GM23338 (cell line): ENCODE results near the gene LPA. TPM values are rescaled to one million over a fixed set of nuclear protein-coding genes. Genes with fewer than 3 reads are reported as not detected.

ENCODE experiments used
- ATAC-seq: fragments of 200-7000 bp; cut with Tn5 transposase; 3 replicates; pipeline ENCODE4 v1.9.1; 2020
- DNase-seq: peaks from one replicate; pipeline ENCODE4 v3.0.0-alpha.2; 2015; ENCODE audit warnings: low spot score
- H2AFZ ChIP-seq: fragments of 200-600 bp; sonication (generic); 2 replicates; pipeline ENCODE4 v1.8.0; 2016; ENCODE audit warnings: antibody characterized with exemption, mild to moderate bottlenecking, moderate library complexity
- H3F3A ChIP-seq: fragments of 200-600 bp; sonication (generic); replicated peaks from 2 replicates; pipeline ENCODE4 v1.8.0; 2017; ENCODE audit warnings: antibody characterized with exemption, mixed run types, low read depth
- H3K27ac ChIP-seq: fragments of 200-600 bp; sonication (generic); 2 replicates; pipeline ENCODE4 v1.6.1; 2016; ENCODE audit warnings: low read depth
- H3K27me3 ChIP-seq: fragments of 200-600 bp; sonication (generic); 2 replicates; pipeline ENCODE4 v1.8.0; 2016; ENCODE audit warnings: mild to moderate bottlenecking, mixed run types, moderate library complexity; ENCODE audit not compliant: insufficient read depth
- H3K36me3 ChIP-seq: fragments of 200-600 bp; sonication (generic); 2 replicates; pipeline ENCODE4 v1.8.0; 2016; ENCODE audit warnings: mild to moderate bottlenecking; ENCODE audit not compliant: insufficient read depth
- H3K4me1 ChIP-seq: fragments of 200-600 bp; sonication (generic); 2 replicates; pipeline ENCODE4 v1.8.0; 2016; ENCODE audit warnings: mild to moderate bottlenecking, moderate library complexity; ENCODE audit not compliant: insufficient read depth
- H3K4me2 ChIP-seq: fragments of 200-600 bp; sonication (generic); 2 replicates; pipeline ENCODE4 v1.7.1; 2017; ENCODE audit warnings: mixed run types
- H3K4me3 ChIP-seq: fragments of 200-600 bp; sonication (generic); 2 replicates; pipeline ENCODE4 v1.6.1; 2016; ENCODE audit warnings: mixed run types
- H3K79me2 ChIP-seq: fragments of 200-600 bp; sonication (generic); replicated peaks from 2 replicates; pipeline ENCODE4 v1.8.0; 2017; ENCODE audit warnings: mild to moderate bottlenecking; ENCODE audit not compliant: insufficient read depth
- H3K9me2 ChIP-seq: fragments of 200-600 bp; sonication (generic); 2 replicates; pipeline ENCODE4 v1.8.0; 2017; ENCODE audit not compliant: insufficient read depth
- H4K20me1 ChIP-seq: fragments of 200-600 bp; sonication (generic); replicated peaks from 2 replicates; pipeline ENCODE4 v1.8.0; 2017; ENCODE audit warnings: mild to moderate bottlenecking; ENCODE audit not compliant: insufficient read depth
- H3K27ac Mint-ChIP-seq: 2 replicates; pipeline ENCODE4 v1.8.0; 2020; ENCODE audit warnings: inconsistent platforms, mild to moderate bottlenecking, moderate library complexity, mixed read lengths
- H3K27me3 Mint-ChIP-seq: 3 replicates; pipeline ENCODE4 v1.8.0; 2022; ENCODE audit warnings: low read depth, mild to moderate bottlenecking, moderate library complexity, mixed read lengths, inconsistent platforms; ENCODE audit not compliant: insufficient read depth, poor library complexity
- H3K36me3 Mint-ChIP-seq: 3 replicates; pipeline ENCODE4 v1.8.0; 2021; ENCODE audit warnings: low read depth, mild to moderate bottlenecking, inconsistent platforms, moderate library complexity, mixed read lengths
- H3K4me1 Mint-ChIP-seq: 3 replicates; pipeline ENCODE4 v1.8.0; 2020; ENCODE audit warnings: mild to moderate bottlenecking, inconsistent platforms, mixed read lengths
- H3K4me3 Mint-ChIP-seq: 3 replicates; pipeline ENCODE4 v1.8.0; 2021; ENCODE audit warnings: moderate library complexity, mild to moderate bottlenecking, inconsistent platforms, mixed read lengths
- H3K9me3 Mint-ChIP-seq: 3 replicates; pipeline ENCODE4 v1.8.0; 2020; ENCODE audit warnings: moderate library complexity, mild to moderate bottlenecking, inconsistent platforms, mixed read lengths
- CREB1 ChIP-seq: fragments of 250-450 bp; sonication (Bioruptor Pico); IDR thresholded peaks from 2 replicates; pipeline ENCODE4 v1.5.0; 2020; ENCODE audit warnings: low read depth, mild to moderate bottlenecking, moderate library complexity
- ETS1 ChIP-seq: IDR thresholded peaks from 2 replicates; pipeline ENCODE4 v1.6.1; 2016; ENCODE audit warnings: antibody characterized with exemption
- EZH2 ChIP-seq: fragments of 200-600 bp; sonication (generic); IDR thresholded peaks from one replicate; pipeline ENCODE4 v1.8.0; 2017; ENCODE audit warnings: antibody characterized with exemption, mild to moderate bottlenecking, low read depth; ENCODE audit not compliant: unreplicated experiment
- EZH2phosphoT487 ChIP-seq: fragments of 200-600 bp; sonication (generic); IDR thresholded peaks from one replicate; pipeline ENCODE4 v1.8.1; 2018; ENCODE audit warnings: antibody characterized with exemption; ENCODE audit not compliant: unreplicated experiment
- JUNB ChIP-seq: IDR thresholded peaks from one replicate; pipeline ENCODE4 v1.6.1; 2016; ENCODE audit warnings: antibody characterized with exemption; ENCODE audit not compliant: unreplicated experiment
- NANOG ChIP-seq: IDR thresholded peaks from 2 replicates; pipeline ENCODE4 v1.6.1; 2016; ENCODE audit warnings: antibody characterized with exemption, borderline replicate concordance
- POLR2AphosphoS5 ChIP-seq: IDR thresholded peaks from 2 replicates; pipeline ENCODE4 v1.6.1; 2016; ENCODE audit warnings: antibody characterized with exemption, low read depth
- REST ChIP-seq: IDR thresholded peaks from one replicate; pipeline ENCODE4 v1.6.1; 2018; ENCODE audit warnings: antibody characterized with exemption; ENCODE audit not compliant: unreplicated experiment
- STAT1 ChIP-seq: IDR thresholded peaks from one replicate; pipeline ENCODE4 v1.6.1; 2016; ENCODE audit warnings: antibody characterized with exemption; ENCODE audit not compliant: unreplicated experiment
- ZNF114 ChIP-seq: fragments of 250-450 bp; sonication (Bioruptor Pico); IDR thresholded peaks from 2 replicates; pipeline ENCODE4 v1.5.0; 2020; ENCODE audit warnings: mild to moderate bottlenecking, moderate library complexity
- ZNF331 ChIP-seq: fragments of 250-450 bp; sonication (Bioruptor Pico); IDR thresholded peaks from 2 replicates; pipeline ENCODE4 v1.5.0; 2020; ENCODE audit warnings: low read depth, mild to moderate bottlenecking, moderate library complexity
- polyA plus RNA-seq: library from polyadenylated mRNA; unstranded; fragments of >200 nt; fragmentation: Nextera tagmentation; extraction: Ambion mirVana; gene quantifications from 2 replicates; pipeline ENCODE4 v1.2.1, GENCODE V29; 2016
- total RNA-seq: library from RNA; depleted of rRNA; stranded (reverse); fragments of >200 nt; shearing (Covaris generic); gene quantifications from 2 replicates; pipeline ENCODE4 v1.2.3, GENCODE V29; 2014
- TF ChIP-seq, protein P1 (sequence below), 2 experiments: fragments of 200-600 bp in 1 of 2; sonication (generic) in 1 of 2; conservative IDR thresholded peaks; 2 replicates each; pipeline versions ENCODE4 v1.5.1 to v1.6.1; 2016 to 2017; ENCODE audit warnings: antibody characterized with exemption in 2 of 2, low read depth in 2 of 2, mild to moderate bottlenecking in 2 of 2, moderate library complexity in 1 of 2
- TF ChIP-seq, protein P2 (sequence below): fragments of 250-450 bp; sonication (Bioruptor Pico); IDR thresholded peaks from 2 replicates; pipeline ENCODE4 v1.5.0; 2020; ENCODE audit warnings: mild to moderate bottlenecking, moderate library complexity

The LPA gene
- total and polyA plus RNA-seq, 2 experiments from 2014 or later, result 0.17 TPM; not detected in 1

DNA sequence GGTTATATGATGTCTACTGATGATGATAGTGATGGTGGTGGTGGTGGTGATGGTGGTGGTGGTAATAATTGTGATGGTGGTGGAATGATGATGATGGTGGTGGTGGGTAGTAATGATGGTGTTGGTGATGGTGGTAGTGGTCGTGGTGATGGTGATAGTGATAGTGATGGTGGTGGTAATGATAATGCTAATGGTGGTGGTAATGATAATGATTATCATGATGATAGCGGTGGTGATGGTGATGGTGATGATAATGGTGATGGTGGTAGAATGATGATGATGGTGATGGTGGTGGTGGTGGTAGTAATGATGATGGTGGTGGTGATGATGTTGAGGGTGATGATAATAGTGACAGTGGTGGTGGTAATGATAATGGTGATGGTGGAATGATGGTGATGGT lies 4.5 kb upstream of the LPA start:
- no peak for ATAC-seq
- H4K20me1 ChIP-seq, result no peaks in the 10 kb centered on the region
- H3F3A ChIP-seq, result no peaks in the 10 kb centered on the region
- H3K4me2 ChIP-seq, result no peak overlapping the region
- H3K36me3 ChIP-seq, result no peaks in the 10 kb centered on the region
- no peak overlapping the region for H3K4me3 ChIP-seq
- H3K9me3 Mint-ChIP-seq, result peaks cover 6% of the 10 kb centered on the region; the same call in 2 of the 3 replicates
- no peaks in the 10 kb centered on the region for H3K9me2 ChIP-seq
- DNase-seq, result no peak
- no peak overlapping the region for H3K27ac Mint-ChIP-seq
- no peaks in the 10 kb centered on the region for H3K79me2 ChIP-seq
- no peaks in the 10 kb centered on the region for H3K4me1 ChIP-seq
- H3K4me3 Mint-ChIP-seq, result no peak overlapping the region
- no peaks in the 10 kb centered on the region for H3K36me3 Mint-ChIP-seq
- no peak overlapping the region for H3K27ac ChIP-seq
- no peaks in the 10 kb centered on the region for H3K4me1 Mint-ChIP-seq
- H3K27me3 Mint-ChIP-seq, result peaks cover 4% of the 10 kb centered on the region
- no peak for TF ChIP-seq REST
- TF ChIP-seq CREB1, result no peak
- TF ChIP-seq ETS1, result no peak
- TF ChIP-seq EZH2, result no peak
- no peak for TF ChIP-seq ZNF114
- no peak for TF ChIP-seq STAT1
- TF ChIP-seq NANOG, result no peak
- no peak for TF ChIP-seq POLR2AphosphoS5
- TF ChIP-seq, protein P1, sequence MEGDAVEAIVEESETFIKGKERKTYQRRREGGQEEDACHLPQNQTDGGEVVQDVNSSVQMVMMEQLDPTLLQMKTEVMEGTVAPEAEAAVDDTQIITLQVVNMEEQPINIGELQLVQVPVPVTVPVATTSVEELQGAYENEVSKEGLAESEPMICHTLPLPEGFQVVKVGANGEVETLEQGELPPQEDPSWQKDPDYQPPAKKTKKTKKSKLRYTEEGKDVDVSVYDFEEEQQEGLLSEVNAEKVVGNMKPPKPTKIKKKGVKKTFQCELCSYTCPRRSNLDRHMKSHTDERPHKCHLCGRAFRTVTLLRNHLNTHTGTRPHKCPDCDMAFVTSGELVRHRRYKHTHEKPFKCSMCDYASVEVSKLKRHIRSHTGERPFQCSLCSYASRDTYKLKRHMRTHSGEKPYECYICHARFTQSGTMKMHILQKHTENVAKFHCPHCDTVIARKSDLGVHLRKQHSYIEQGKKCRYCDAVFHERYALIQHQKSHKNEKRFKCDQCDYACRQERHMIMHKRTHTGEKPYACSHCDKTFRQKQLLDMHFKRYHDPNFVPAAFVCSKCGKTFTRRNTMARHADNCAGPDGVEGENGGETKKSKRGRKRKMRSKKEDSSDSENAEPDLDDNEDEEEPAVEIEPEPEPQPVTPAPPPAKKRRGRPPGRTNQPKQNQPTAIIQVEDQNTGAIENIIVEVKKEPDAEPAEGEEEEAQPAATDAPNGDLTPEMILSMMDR (conservative IDR thresholded peaks at IDR 0.05; ENCODE audit: low read depth in 2 of 2), result no peak
- TF ChIP-seq ZNF331 (CRISPR knock-in tag), result no peak
- TF ChIP-seq EZH2phosphoT487, result no peak
- TF ChIP-seq JUNB, result no peak
- TF ChIP-seq, protein P2, sequence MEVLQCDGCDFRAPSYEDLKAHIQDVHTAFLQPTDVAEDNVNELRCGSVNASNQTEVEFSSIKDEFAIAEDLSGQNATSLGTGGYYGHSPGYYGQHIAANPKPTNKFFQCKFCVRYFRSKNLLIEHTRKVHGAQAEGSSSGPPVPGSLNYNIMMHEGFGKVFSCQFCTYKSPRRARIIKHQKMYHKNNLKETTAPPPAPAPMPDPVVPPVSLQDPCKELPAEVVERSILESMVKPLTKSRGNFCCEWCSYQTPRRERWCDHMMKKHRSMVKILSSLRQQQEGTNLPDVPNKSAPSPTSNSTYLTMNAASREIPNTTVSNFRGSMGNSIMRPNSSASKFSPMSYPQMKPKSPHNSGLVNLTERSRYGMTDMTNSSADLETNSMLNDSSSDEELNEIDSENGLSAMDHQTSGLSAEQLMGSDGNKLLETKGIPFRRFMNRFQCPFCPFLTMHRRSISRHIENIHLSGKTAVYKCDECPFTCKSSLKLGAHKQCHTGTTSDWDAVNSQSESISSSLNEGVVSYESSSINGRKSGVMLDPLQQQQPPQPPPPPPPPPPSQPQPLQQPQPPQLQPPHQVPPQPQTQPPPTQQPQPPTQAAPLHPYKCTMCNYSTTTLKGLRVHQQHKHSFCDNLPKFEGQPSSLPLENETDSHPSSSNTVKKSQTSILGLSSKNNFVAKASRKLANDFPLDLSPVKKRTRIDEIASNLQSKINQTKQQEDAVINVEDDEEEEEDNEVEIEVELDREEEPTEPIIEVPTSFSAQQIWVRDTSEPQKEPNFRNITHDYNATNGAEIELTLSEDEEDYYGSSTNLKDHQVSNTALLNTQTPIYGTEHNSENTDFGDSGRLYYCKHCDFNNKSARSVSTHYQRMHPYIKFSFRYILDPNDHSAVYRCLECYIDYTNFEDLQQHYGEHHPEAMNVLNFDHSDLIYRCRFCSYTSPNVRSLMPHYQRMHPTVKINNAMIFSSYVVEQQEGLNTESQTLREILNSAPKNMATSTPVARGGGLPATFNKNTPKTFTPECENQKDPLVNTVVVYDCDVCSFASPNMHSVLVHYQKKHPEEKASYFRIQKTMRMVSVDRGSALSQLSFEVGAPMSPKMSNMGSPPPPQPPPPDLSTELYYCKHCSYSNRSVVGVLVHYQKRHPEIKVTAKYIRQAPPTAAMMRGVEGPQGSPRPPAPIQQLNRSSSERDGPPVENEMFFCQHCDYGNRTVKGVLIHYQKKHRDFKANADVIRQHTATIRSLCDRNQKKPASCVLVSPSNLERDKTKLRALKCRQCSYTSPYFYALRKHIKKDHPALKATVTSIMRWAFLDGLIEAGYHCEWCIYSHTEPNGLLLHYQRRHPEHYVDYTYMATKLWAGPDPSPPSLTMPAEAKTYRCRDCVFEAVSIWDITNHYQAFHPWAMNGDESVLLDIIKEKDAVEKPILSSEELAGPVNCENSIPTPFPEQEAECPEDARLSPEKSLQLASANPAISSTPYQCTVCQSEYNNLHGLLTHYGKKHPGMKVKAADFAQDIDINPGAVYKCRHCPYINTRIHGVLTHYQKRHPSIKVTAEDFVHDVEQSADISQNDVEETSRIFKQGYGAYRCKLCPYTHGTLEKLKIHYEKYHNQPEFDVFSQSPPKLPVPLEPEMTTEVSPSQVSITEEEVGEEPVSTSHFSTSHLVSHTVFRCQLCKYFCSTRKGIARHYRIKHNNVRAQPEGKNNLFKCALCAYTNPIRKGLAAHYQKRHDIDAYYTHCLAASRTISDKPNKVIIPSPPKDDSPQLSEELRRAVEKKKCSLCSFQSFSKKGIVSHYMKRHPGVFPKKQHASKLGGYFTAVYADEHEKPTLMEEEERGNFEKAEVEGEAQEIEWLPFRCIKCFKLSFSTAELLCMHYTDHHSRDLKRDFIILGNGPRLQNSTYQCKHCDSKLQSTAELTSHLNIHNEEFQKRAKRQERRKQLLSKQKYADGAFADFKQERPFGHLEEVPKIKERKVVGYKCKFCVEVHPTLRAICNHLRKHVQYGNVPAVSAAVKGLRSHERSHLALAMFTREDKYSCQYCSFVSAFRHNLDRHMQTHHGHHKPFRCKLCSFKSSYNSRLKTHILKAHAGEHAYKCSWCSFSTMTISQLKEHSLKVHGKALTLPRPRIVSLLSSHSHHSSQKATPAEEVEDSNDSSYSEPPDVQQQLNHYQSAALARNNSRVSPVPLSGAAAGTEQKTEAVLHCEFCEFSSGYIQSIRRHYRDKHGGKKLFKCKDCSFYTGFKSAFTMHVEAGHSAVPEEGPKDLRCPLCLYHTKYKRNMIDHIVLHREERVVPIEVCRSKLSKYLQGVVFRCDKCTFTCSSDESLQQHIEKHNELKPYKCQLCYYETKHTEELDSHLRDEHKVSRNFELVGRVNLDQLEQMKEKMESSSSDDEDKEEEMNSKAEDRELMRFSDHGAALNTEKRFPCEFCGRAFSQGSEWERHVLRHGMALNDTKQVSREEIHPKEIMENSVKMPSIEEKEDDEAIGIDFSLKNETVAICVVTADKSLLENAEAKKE (CRISPR knock-in tag), result no peak
- no peak overlapping the region for H2AFZ ChIP-seq
- H3K27me3 ChIP-seq, result no peaks in the 10 kb centered on the region
